ENCODE measurements around the gene CALN1. TPM values are rescaled to one million over a fixed set of nuclear protein-coding genes. Genes with fewer than 3 reads are reported as not detected.

Gene CALN1
- total and polyA plus RNA-seq, 9 donors = under 0.01 to 0.18 (median 0.13) TPM; not detected in 2

DNA sequence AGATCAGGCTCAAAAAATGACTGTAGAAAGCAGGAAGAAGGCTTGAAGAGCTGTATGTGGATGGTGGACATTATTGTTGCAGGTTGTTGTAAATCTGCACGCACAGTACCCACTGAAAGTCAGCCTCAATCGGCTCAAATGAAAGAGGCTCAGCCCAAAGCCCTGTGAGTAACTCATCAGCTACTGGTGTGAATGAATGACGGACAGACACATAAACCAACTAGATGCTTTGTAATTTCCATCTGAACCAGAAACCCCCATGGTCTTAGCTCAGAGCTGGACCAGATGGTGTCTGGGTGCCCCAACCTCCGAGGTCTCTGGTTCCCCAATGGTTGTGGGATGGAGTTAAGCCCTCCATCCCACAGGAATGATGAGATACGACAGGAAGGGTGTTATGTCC, 7.4 kb downstream of the CALN1 start:
- 82 to 85% (median 82%) methylated on average over 5 of the region's 5 CpGs for WGBS, 3 donors
- Histone ChIP-seq H3K9me3 (no peaks in the 10 kb centered on the region), H3K36me3 (no peaks in the 10 kb centered on the region), H3K27me3 (no peaks in the 10 kb centered on the region), H3K27ac (no peak overlapping the region), H3K4me3 (no peak overlapping the region), H3K4me1 (ENCODE audit: insufficient read depth) (no peaks in the 10 kb centered on the region)
- TF ChIP-seq, protein P1, sequence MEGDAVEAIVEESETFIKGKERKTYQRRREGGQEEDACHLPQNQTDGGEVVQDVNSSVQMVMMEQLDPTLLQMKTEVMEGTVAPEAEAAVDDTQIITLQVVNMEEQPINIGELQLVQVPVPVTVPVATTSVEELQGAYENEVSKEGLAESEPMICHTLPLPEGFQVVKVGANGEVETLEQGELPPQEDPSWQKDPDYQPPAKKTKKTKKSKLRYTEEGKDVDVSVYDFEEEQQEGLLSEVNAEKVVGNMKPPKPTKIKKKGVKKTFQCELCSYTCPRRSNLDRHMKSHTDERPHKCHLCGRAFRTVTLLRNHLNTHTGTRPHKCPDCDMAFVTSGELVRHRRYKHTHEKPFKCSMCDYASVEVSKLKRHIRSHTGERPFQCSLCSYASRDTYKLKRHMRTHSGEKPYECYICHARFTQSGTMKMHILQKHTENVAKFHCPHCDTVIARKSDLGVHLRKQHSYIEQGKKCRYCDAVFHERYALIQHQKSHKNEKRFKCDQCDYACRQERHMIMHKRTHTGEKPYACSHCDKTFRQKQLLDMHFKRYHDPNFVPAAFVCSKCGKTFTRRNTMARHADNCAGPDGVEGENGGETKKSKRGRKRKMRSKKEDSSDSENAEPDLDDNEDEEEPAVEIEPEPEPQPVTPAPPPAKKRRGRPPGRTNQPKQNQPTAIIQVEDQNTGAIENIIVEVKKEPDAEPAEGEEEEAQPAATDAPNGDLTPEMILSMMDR (IDR thresholded peaks at IDR 0.05) = no peak
- TF ChIP-seq EP300 (IDR thresholded peaks at IDR 0.05) = no peak
- no peak for TF ChIP-seq POLR2A (IDR thresholded peaks at IDR 0.05)
- no peak for DNase-seq
- intact Hi-C loops (cut with DNase I) = no loop called here

DNA sequence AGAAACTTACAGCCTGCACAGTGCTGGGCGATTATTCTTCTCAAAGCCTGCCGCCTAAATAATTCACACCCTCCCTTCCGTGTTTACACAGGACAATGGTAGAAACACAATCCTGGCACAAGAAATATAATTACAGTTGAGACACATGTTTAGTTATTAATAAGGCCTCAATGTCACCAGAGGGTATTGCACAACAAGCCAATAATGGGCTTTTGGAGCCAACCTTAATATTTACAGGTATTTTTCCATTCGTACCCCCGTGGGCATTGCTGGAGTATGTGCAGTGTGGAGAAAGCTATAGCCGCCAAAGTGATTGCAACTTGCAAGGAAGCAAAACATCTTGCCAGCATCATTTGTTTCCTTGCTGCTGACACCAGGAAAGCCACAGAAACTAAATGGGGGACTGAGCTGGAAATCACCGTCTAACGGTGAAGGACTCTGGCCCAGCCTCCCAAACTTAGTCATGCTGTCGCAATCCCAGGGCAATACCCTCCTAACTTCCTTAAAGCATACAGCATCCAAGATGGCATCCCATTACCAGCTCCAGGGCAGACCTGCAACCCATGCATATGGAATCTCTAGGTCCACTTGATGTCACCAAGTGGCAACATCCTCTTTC, 8.6 kb downstream of the CALN1 start:
- 89 to 92% (median 90%) methylated on average over 9 of the region's 9 CpGs for WGBS, 3 donors

GRCh38 chr7:72394016-72394415, 18.1 kb downstream of the CALN1 start:
- TF ChIP-seq, protein P1 (IDR thresholded peaks at IDR 0.05) = no peak
- TF ChIP-seq POLR2A (IDR thresholded peaks at IDR 0.05) (no peak), EP300 (IDR thresholded peaks at IDR 0.05) (no peak)

More for the DNA sequence above, 8.6 kb downstream of the CALN1 start:
- H3K27me3 ChIP-seq = no peaks in the 10 kb centered on the region
- TF ChIP-seq EP300 (IDR thresholded peaks at IDR 0.05) (no peak), POLR2A (IDR thresholded peaks at IDR 0.05) (no peak)
- TF ChIP-seq, protein P1 (IDR thresholded peaks at IDR 0.05) = no peak
- no peak overlapping the region for H3K4me3 ChIP-seq
- intact Hi-C loops (cut with DNase I) = no loop called here
- H3K27ac ChIP-seq = no peak overlapping the region
- no peaks in the 10 kb centered on the region for H3K9me3 ChIP-seq
- no peak for DNase-seq
- H3K36me3 ChIP-seq = no peaks in the 10 kb centered on the region
- no peaks in the 10 kb centered on the region for H3K4me1 ChIP-seq (ENCODE audit: insufficient read depth)

GRCh38 chr7:72391821-72392377, 20.2 kb downstream of the CALN1 start:
- no peak for TF ChIP-seq POLR2A (IDR thresholded peaks at IDR 0.05)
- TF ChIP-seq, protein P1 (IDR thresholded peaks at IDR 0.05) = no peak
- no peak for TF ChIP-seq EP300 (IDR thresholded peaks at IDR 0.05)
- intact Hi-C loops (cut with DNase I) = no loop called here
- Histone ChIP-seq H3K4me1 (ENCODE audit: insufficient read depth) (no peaks in the 10 kb centered on the region), H3K27me3 (no peaks in the 10 kb centered on the region), H3K27ac (no peak overlapping the region), H3K36me3 (no peaks in the 10 kb centered on the region), H3K4me3 (no peak overlapping the region), H3K9me3 (no peaks in the 10 kb centered on the region)
- 89 to 93% (median 91%) methylated on average over 7 of the region's 7 CpGs for WGBS, 3 donors
- DNase-seq = no peak

More at GRCh38 chr7:72394016-72394415, 18.1 kb downstream of the CALN1 start:
- H3K9me3 ChIP-seq = no peaks in the 10 kb centered on the region
- H3K27ac ChIP-seq = no peak overlapping the region
- H3K27me3 ChIP-seq = no peaks in the 10 kb centered on the region
- 23 to 35% (median 24%) methylated on average over 1 of the region's 1 CpG for WGBS, 3 donors
- no peak overlapping the region for H3K4me3 ChIP-seq
- H3K36me3 ChIP-seq = no peaks in the 10 kb centered on the region
- H3K4me1 ChIP-seq (ENCODE audit: insufficient read depth) = no peaks in the 10 kb centered on the region
- intact Hi-C loops (cut with DNase I) = no loop called here
- no peak for DNase-seq

Data from ovary (tissue), 9 donors.